B cell (primary cell): ENCODE results near the gene RNF223.

Source experiments
- CTCF ChIP-seq: fragments of 200-600 bp; IDR thresholded peaks from one replicate; pipeline ENCODE4 v1.8.0; 2022; ENCODE audit warnings: antibody characterized with exemption, mild to moderate bottlenecking
- EZH2 ChIP-seq: IDR thresholded peaks from 2 replicates; pipeline ENCODE4 v1.6.1; 2012; ENCODE audit warnings: borderline replicate concordance, low read depth, mild to moderate bottlenecking, moderate library complexity, low read length; ENCODE audit not compliant: insufficient read depth, poor library complexity, severe bottlenecking

GRCh38 chr1:1053682-1054081, 20.4 kb downstream of the RNF223 start:
- no peak for TF ChIP-seq CTCF
- no peak for TF ChIP-seq EZH2
